A673 (cell line): Measurements from ENCODE around the gene DPP9.

Experiments used
- EZH2 ChIP-seq: fragments of 200-600 bp; sonication (generic); IDR thresholded peaks from 2 replicates; pipeline ENCODE4 v1.6.1; 2017; ENCODE audit warnings: borderline replicate concordance, low read depth, mild to moderate bottlenecking, mixed read lengths, antibody characterized with exemption, low read length; ENCODE audit not compliant: poor library complexity, severe bottlenecking
- TF ChIP-seq, protein P1 (sequence below): fragments of 300-800, 200-600 bp; sonication (generic); conservative IDR thresholded peaks from 2 replicates; pipeline ENCODE4 v1.5.1; 2017; ENCODE audit warnings: low read depth, mild to moderate bottlenecking, antibody characterized with exemption, low read length, moderate library complexity, mixed read lengths

DNA sequence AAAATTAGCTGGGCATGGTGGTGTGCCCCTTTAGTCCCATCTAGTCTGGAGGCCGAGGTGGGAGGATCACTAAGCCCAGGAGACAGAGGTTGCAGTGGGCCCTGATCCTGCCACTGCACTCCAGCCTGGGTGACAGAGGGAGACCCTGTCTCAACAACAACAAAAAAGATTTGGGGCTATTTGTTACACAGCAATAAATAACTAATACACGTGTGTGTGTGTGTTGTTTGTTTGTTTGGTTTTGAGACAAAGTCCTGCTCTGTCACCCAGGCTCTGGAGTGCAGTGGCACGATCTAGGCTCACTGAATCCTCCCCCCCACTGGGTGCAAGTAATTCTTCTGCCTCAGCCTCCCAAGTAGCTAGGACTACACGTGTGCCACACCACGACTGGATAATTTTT is 35.0 kb upstream of the DPP9 start:
- TF ChIP-seq, protein P1, sequence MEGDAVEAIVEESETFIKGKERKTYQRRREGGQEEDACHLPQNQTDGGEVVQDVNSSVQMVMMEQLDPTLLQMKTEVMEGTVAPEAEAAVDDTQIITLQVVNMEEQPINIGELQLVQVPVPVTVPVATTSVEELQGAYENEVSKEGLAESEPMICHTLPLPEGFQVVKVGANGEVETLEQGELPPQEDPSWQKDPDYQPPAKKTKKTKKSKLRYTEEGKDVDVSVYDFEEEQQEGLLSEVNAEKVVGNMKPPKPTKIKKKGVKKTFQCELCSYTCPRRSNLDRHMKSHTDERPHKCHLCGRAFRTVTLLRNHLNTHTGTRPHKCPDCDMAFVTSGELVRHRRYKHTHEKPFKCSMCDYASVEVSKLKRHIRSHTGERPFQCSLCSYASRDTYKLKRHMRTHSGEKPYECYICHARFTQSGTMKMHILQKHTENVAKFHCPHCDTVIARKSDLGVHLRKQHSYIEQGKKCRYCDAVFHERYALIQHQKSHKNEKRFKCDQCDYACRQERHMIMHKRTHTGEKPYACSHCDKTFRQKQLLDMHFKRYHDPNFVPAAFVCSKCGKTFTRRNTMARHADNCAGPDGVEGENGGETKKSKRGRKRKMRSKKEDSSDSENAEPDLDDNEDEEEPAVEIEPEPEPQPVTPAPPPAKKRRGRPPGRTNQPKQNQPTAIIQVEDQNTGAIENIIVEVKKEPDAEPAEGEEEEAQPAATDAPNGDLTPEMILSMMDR = no peak
- no peak for TF ChIP-seq EZH2
